HFF-Myc (cell line): ENCODE results near the gene BUD31.

Source experiments
- DNase-seq: peaks from one replicate; pipeline ENCODE4 v3.0.0-alpha.2; 2011; ENCODE audit warnings: low read depth; ENCODE audit errors: extremely low read depth
- H3K4me3 ChIP-seq: replicated peaks from 2 replicates; pipeline ENCODE4 v1.5.1; 2011; ENCODE audit warnings: low read depth, mild to moderate bottlenecking, control low read depth, low read length
- CTCF ChIP-seq: IDR thresholded peaks from 2 replicates; pipeline ENCODE4 v1.5.1; 2012; ENCODE audit warnings: mild to moderate bottlenecking, low read depth, low read length, control low read depth; ENCODE audit errors: missing control alignments

Gene BUD31

GRCh38 chr7:99468336-99468918 is 59.7 kb downstream of the BUD31 start:
- no peak overlapping the region for H3K4me3 ChIP-seq

More at GRCh38 chr7:99468336-99468918, 59.7 kb downstream of the BUD31 start:
- DNase-seq: no peak
- no peak for TF ChIP-seq CTCF
